CD14-positive monocyte (primary cell): Measurements from ENCODE around the gene ZNF160. TPM values are rescaled to one million over a fixed set of nuclear protein-coding genes. Genes with fewer than 3 reads are reported as not detected.

Experiments used
- DNase-seq, 3 donors: peaks; one replicate each; pipeline ENCODE4 v3.0.0-alpha.2; 2011 to 2022
- H2AFZ ChIP-seq: 2 replicates; pipeline ENCODE4 v1.6.0; 2012; ENCODE audit warnings: mild to moderate bottlenecking, low read depth, low read length, inconsistent platforms; ENCODE audit not compliant: insufficient read depth, poor library complexity, severe bottlenecking
- H3K27ac ChIP-seq, 2 donors: 1 replicate in 1 of 2; 2 replicates in 1 of 2; pipeline ENCODE4 v1.5.1; 2012 to 2013; ENCODE audit warnings: low read length in 2 of 2, control low read depth in 1 of 2, inconsistent platforms in 1 of 2, low read depth in 1 of 2, mild to moderate bottlenecking in 1 of 2
- H3K27me3 ChIP-seq, 2 donors: one replicate each; pipeline versions ENCODE4 v1.6.0 to v1.6.1; 2011 to 2013; ENCODE audit warnings: low read length in 2 of 2; ENCODE audit not compliant: control insufficient read depth in 2 of 2, insufficient read depth in 2 of 2
- H3K36me3 ChIP-seq, 2 donors: replicated peaks in 1 of 2; 1 replicate in 1 of 2; 2 replicates in 1 of 2; pipeline versions ENCODE4 v1.5.1 to v1.6.1; 2012 to 2013; ENCODE audit warnings: low read length in 2 of 2, control low read depth in 1 of 2, inconsistent platforms in 1 of 2, mild to moderate bottlenecking in 1 of 2; ENCODE audit not compliant: insufficient read depth in 2 of 2, control insufficient read depth in 1 of 2
- H3K4me1 ChIP-seq, 2 donors: 1 replicate in 1 of 2; 2 replicates in 1 of 2; pipeline versions ENCODE4 v1.5.1 to v1.6.1; 2012 to 2013; ENCODE audit warnings: low read length in 2 of 2, control low read depth in 1 of 2, inconsistent platforms in 1 of 2, mild to moderate bottlenecking in 1 of 2, moderate library complexity in 1 of 2; ENCODE audit not compliant: insufficient read depth in 2 of 2, control insufficient read depth in 1 of 2
- H3K4me2 ChIP-seq: replicated peaks from 2 replicates; pipeline ENCODE3; 2012; ENCODE audit warnings: low read length, moderate library complexity, mild to moderate bottlenecking; ENCODE audit not compliant: poor library complexity, severe bottlenecking; ENCODE audit errors: extremely low read depth
- H3K4me3 ChIP-seq, 3 experiments: fragments of 200-600 bp in 1 of 3; sonication (generic) in 1 of 3; replicated peaks in 1 of 3; 1 replicate in 2 of 3; 2 replicates in 1 of 3; pipeline ENCODE4 v1.5.1; 2011 to 2013; ENCODE audit warnings: low read length in 3 of 3, mild to moderate bottlenecking in 3 of 3, control low read depth in 2 of 3, low read depth in 2 of 3, inconsistent platforms in 1 of 3, moderate library complexity in 1 of 3
- H3K79me2 ChIP-seq: 2 replicates; pipeline ENCODE4 v1.6.0; 2012; ENCODE audit warnings: mild to moderate bottlenecking, control low read depth, inconsistent platforms, low read length, moderate library complexity; ENCODE audit not compliant: insufficient read depth
- H3K9ac ChIP-seq: 2 replicates; pipeline ENCODE4 v1.6.0; 2017; ENCODE audit warnings: low read length, mild to moderate bottlenecking; ENCODE audit not compliant: insufficient read depth, poor library complexity, severe bottlenecking
- H3K9me3 ChIP-seq, 2 donors: replicated peaks in 1 of 2; 1 replicate in 1 of 2; 2 replicates in 1 of 2; pipeline versions ENCODE4 v1.5.1 to v1.6.1; 2012 to 2013; ENCODE audit warnings: low read length in 2 of 2, control low read depth in 1 of 2; ENCODE audit not compliant: control insufficient read depth in 1 of 2, insufficient read depth in 1 of 2
- H4K20me1 ChIP-seq: 2 replicates; pipeline ENCODE4 v1.6.0; 2012; ENCODE audit warnings: mild to moderate bottlenecking, low read length, control low read depth, moderate library complexity; ENCODE audit not compliant: insufficient read depth
- H3K27ac Mint-ChIP-seq, 7 donors: one replicate each; pipeline ENCODE4 v1.8.0; 2020; ENCODE audit warnings: mild to moderate bottlenecking in 7 of 7, mixed read lengths in 7 of 7, moderate library complexity in 6 of 7, inconsistent platforms in 2 of 7
- H3K27me3 Mint-ChIP-seq, 3 donors: one replicate each; pipeline ENCODE4 v1.8.0; 2021 to 2022; ENCODE audit warnings: low read depth in 3 of 3, mild to moderate bottlenecking in 3 of 3, mixed read lengths in 3 of 3, moderate library complexity in 3 of 3, inconsistent platforms in 1 of 3
- H3K36me3 Mint-ChIP-seq, 2 donors: one replicate each; pipeline ENCODE4 v1.8.0; 2020; ENCODE audit warnings: mixed read lengths in 2 of 2, inconsistent platforms in 1 of 2, mild to moderate bottlenecking in 1 of 2
- H3K4me1 Mint-ChIP-seq: one replicate; pipeline ENCODE4 v1.8.0; 2020; ENCODE audit warnings: mild to moderate bottlenecking, mixed read lengths
- H3K4me3 Mint-ChIP-seq, 2 donors: one replicate each; pipeline ENCODE4 v1.8.0; 2020; ENCODE audit warnings: mild to moderate bottlenecking in 2 of 2, mixed read lengths in 2 of 2, moderate library complexity in 1 of 2
- H3K9me3 Mint-ChIP-seq, 7 donors: one replicate each; pipeline ENCODE4 v1.8.0; 2020 to 2022; ENCODE audit warnings: mixed read lengths in 7 of 7, mild to moderate bottlenecking in 6 of 7, moderate library complexity in 6 of 7, inconsistent platforms in 2 of 7
- CTCF ChIP-seq: fragments of 200-600 bp; IDR thresholded peaks from one replicate; pipeline ENCODE4 v1.8.0; 2022; ENCODE audit warnings: antibody characterized with exemption, mild to moderate bottlenecking
- WGBS: methylation state at CpG from one replicate; pipeline ENCODE4 v1.1.5; 2013; ENCODE audit warnings: missing lambda C conversion rate; ENCODE audit not compliant: insufficient coverage; 5-methylcytosine and 5-hydroxymethylcytosine counted together
- intact Hi-C, 2 donors: fragments of 100-400 bp; cut with micrococcal nuclease; formaldehyde crosslinking; loops; one replicate each; pipeline versions ENCODE4 v1.15.0 to v1.15.1; 2023
- polyA plus RNA-seq, 3 donors: library from polyadenylated mRNA; depleted of rRNA in 1 of 3; unstranded in 2 of 3; stranded (reverse) in 1 of 3; fragments of 300-500 nt in 2 of 3; fragments of >200 nt in 1 of 3; fragmentation: Illumina TruSeq in 2 of 3; gene quantifications; 1 replicate in 2 of 3; 2 replicates in 1 of 3; pipeline ENCODE4 v1.2.3, GENCODE V29; 2012 to 2021

The ZNF160 gene
- polyA plus RNA-seq, 3 donors: 6.4 to 24.5 (median 7.7) TPM

- no peak overlapping the region for H3K4me3 ChIP-seq
- H3K4me1 ChIP-seq: no peaks in the 10 kb centered on the region
- intact Hi-C loops: no loop called here
- H2AFZ ChIP-seq: no peak overlapping the region
- H3K27ac ChIP-seq: no peak overlapping the region
- no peak overlapping the region for H3K27ac Mint-ChIP-seq
- H3K27me3 Mint-ChIP-seq: peaks cover 0 to 6% (median 1%) of the 10 kb centered on the region in 3 donors
- no peak overlapping the region for H3K4me2 ChIP-seq
- WGBS: 80% methylated on average over 1 of the region's 2 CpGs
- no peaks in the 10 kb centered on the region for H4K20me1 ChIP-seq
- no peaks in the 10 kb centered on the region for H3K27me3 ChIP-seq
- TF ChIP-seq CTCF: no peak
- no peak for DNase-seq
- H3K4me1 Mint-ChIP-seq: no peaks in the 10 kb centered on the region
- no peak overlapping the region for H3K4me3 Mint-ChIP-seq
- H3K36me3 ChIP-seq: no peaks in the 10 kb centered on the region
- no peaks in the 10 kb centered on the region for H3K36me3 Mint-ChIP-seq
- H3K9me3 Mint-ChIP-seq: peaks cover 32 to 86% (median 79%) of the 10 kb centered on the region in 7 donors
- no peaks in the 10 kb centered on the region for H3K79me2 ChIP-seq
- H3K9ac ChIP-seq: no peak overlapping the region
- peaks cover 84 to 85% of the 10 kb centered on the region in 2 donors for H3K9me3 ChIP-seq
These were observed 55.8 kb downstream of the ZNF160 start for GRCh38 chr19:53047379-53047778.

DNA sequence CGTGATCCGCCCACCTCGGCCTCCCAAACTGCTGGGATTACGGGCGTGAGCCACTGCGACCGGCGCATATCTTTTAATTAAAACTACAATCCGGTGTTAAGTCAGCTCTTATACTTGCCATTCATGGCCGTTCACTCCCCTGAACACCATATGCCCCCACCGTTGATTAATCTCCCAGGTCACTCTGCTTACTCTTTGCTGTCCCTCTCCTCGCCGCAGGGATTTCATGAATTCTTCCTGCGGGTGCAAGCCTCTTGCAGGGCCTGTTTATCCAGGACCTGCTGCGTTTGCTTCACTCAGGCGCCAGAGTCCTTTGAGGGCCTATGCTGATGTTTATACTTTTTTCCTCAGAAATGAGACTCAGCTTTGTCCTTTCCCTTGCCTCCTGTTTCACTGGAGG is 57.7 kb downstream of the ZNF160 start:
- Histone ChIP-seq H3K4me1 (no peaks in the 10 kb centered on the region), H3K4me2 (no peak overlapping the region), H4K20me1 (no peaks in the 10 kb centered on the region), H3K36me3 (no peaks in the 10 kb centered on the region), H3K27ac (no peak overlapping the region), H3K79me2 (no peaks in the 10 kb centered on the region), H3K9me3 (peaks cover 78 to 81% of the 10 kb centered on the region in 2 donors), H3K27me3 (no peaks in the 10 kb centered on the region), H3K9ac (no peak overlapping the region), H2AFZ (no peak overlapping the region), H3K4me3 (no peak overlapping the region)
- intact Hi-C loops: no loop called here
- DNase-seq: no peak
- H3K36me3 Mint-ChIP-seq: no peaks in the 10 kb centered on the region
- H3K27ac Mint-ChIP-seq: no peak overlapping the region
- H3K9me3 Mint-ChIP-seq: peaks cover 25 to 79% (median 71%) of the 10 kb centered on the region in 7 donors
- WGBS: 95% methylated on average over 16 of the region's 16 CpGs
- no peaks in the 10 kb centered on the region for H3K4me1 Mint-ChIP-seq
- no peak overlapping the region for H3K4me3 Mint-ChIP-seq
- TF ChIP-seq CTCF: no peak
- peaks cover 0 to 5% (median 0%) of the 10 kb centered on the region in 3 donors for H3K27me3 Mint-ChIP-seq
